Measurements from ENCODE around the gene HYKK. TPM values are rescaled to one million over a fixed set of nuclear protein-coding genes. Genes with fewer than 3 reads are reported as not detected.

Gene HYKK
- total and polyA plus RNA-seq, 2 of the 13 experiments (the other 11 are each of a cell fraction or from before 2014, with no cell fraction given), result 3.5 to 5.4 TPM

DNA sequence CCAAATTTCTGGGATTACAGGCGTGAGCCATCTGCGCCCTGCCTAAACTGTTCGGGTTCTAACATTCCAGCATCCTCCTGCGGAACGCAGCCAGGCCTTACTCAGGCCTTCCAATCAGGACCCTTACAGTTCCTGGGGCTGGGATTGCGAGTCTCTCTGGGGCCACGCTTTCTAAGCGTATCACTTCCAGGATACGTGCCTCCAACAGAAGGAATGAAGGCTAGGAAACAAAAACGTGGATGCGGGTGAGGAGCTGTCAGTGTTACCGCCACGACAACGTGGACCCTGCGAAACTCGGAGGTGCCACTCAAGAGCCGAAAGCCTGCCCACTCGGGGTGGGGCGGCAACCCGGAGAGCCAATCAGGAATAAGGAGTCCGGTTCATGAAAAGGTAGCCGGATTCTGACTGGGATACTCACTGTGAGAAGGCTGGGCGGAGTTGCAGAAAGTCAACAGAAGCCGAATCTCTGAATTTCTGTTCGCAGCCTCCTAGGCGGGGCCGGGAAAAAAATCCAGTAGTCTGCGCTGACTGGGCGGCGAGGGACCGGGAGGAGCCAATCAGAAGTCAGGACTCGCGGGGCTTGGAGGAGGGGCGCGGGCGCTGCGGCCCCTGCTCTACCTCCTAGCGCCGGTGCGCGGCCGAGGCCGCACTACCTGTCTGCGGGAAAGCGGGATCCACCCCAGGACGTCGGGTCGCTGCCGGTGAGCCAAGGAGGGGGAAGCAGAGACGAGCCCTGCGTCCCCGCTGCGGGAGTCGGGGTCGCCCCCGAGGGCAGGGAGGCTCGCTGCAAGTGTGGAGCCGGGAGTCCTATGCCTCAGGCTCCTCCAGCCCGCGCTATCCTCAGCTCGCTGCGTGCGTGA is at the start of gene HYKK (continued):
- TF ChIP-seq RAD51 (IDR thresholded peaks at IDR 0.05; ENCODE audit: borderline replicate concordance), result no peak
- TF ChIP-seq NPAS2 (CRISPR knock-in tag; IDR thresholded peaks at IDR 0.05; ENCODE audit: borderline replicate concordance), result no peak
- TF ChIP-seq ZNF292 (CRISPR knock-in tag; IDR thresholded peaks at IDR 0.05; ENCODE audit: borderline replicate concordance, low read depth), result peak; percentile 22; the same call in 1 of the 2 replicates
- TF ChIP-seq PHF8 (CRISPR knock-in tag; IDR thresholded peaks at IDR 0.05), result peak; percentile 71
- peak; percentile 9; the same call in 1 of the 2 replicates for TF ChIP-seq ZNF772 (CRISPR knock-in tag; IDR thresholded peaks at IDR 0.05)
- peak; percentile 48; the same call in 1 of the 2 replicates for TF ChIP-seq CREM (IDR thresholded peaks at IDR 0.05)
- no peak for TF ChIP-seq CREM (CRISPR knock-in tag; IDR thresholded peaks at IDR 0.05)
- TF ChIP-seq NFIB (CRISPR knock-in tag; IDR thresholded peaks at IDR 0.05; ENCODE audit: borderline replicate concordance), result no peak
- peak; percentile 42; the same call in 1 of the 2 replicates for TF ChIP-seq RFX5 (IDR thresholded peaks at IDR 0.05; ENCODE audit: low read depth, low read length)
- no peak; the same call in 1 of the 2 replicates for TF ChIP-seq KLF6 (CRISPR knock-in tag; IDR thresholded peaks at IDR 0.05)
- no peak for TF ChIP-seq XBP1 (CRISPR knock-in tag; IDR thresholded peaks at IDR 0.05)
- TF ChIP-seq HOMEZ (CRISPR knock-in tag; IDR thresholded peaks at IDR 0.05; ENCODE audit: low read depth), result peak; percentile 25; the same call in 1 of the 2 replicates
- TF ChIP-seq, protein P1, sequence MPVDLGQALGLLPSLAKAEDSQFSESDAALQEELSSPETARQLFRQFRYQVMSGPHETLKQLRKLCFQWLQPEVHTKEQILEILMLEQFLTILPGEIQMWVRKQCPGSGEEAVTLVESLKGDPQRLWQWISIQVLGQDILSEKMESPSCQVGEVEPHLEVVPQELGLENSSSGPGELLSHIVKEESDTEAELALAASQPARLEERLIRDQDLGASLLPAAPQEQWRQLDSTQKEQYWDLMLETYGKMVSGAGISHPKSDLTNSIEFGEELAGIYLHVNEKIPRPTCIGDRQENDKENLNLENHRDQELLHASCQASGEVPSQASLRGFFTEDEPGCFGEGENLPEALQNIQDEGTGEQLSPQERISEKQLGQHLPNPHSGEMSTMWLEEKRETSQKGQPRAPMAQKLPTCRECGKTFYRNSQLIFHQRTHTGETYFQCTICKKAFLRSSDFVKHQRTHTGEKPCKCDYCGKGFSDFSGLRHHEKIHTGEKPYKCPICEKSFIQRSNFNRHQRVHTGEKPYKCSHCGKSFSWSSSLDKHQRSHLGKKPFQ (CRISPR knock-in tag; IDR thresholded peaks at IDR 0.05; ENCODE audit: insufficient replicate concordance), result peak; percentile 55
- peak; percentile 65 for TF ChIP-seq POLR2G (IDR thresholded peaks at IDR 0.05; ENCODE audit: low read depth, low read length)
- TF ChIP-seq HINFP (CRISPR knock-in tag; IDR thresholded peaks at IDR 0.05; ENCODE audit: low read depth), result no peak
- TF ChIP-seq, protein P2, sequence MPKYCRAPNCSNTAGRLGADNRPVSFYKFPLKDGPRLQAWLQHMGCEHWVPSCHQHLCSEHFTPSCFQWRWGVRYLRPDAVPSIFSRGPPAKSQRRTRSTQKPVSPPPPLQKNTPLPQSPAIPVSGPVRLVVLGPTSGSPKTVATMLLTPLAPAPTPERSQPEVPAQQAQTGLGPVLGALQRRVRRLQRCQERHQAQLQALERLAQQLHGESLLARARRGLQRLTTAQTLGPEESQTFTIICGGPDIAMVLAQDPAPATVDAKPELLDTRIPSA (CRISPR knock-in tag; IDR thresholded peaks at IDR 0.05; ENCODE audit: borderline replicate concordance), result no peak
- TF ChIP-seq HMG20A (CRISPR knock-in tag; IDR thresholded peaks at IDR 0.05; ENCODE audit: borderline replicate concordance), result no peak
- TF ChIP-seq KMT2B (CRISPR knock-in tag; IDR thresholded peaks at IDR 0.05), result 0 out of 2 replicates have a peak, but pooled peaks have one; percentile 19
- no peak for TF ChIP-seq DNMT3B (CRISPR knock-in tag; conservative IDR thresholded peaks at IDR 0.05)
- TF ChIP-seq ZNF782 (CRISPR knock-in tag; IDR thresholded peaks at IDR 0.05; ENCODE audit: borderline replicate concordance), result 0 out of 2 replicates have a peak, but pooled peaks have one; percentile 23
- TF ChIP-seq BHLHE40 (IDR thresholded peaks at IDR 0.05; ENCODE audit: low read length), result no peak
- no peak for TF ChIP-seq MTA1 (CRISPR knock-in tag; IDR thresholded peaks at IDR 0.05; ENCODE audit: borderline replicate concordance)
- TF ChIP-seq THRA (CRISPR knock-in tag; IDR thresholded peaks at IDR 0.05; ENCODE audit: borderline replicate concordance), result no peak; the same call in 1 of the 2 replicates

Data from HepG2 (cell line).